Measurements from ENCODE around the gene TBCCD1.

The TBCCD1 gene

DNA sequence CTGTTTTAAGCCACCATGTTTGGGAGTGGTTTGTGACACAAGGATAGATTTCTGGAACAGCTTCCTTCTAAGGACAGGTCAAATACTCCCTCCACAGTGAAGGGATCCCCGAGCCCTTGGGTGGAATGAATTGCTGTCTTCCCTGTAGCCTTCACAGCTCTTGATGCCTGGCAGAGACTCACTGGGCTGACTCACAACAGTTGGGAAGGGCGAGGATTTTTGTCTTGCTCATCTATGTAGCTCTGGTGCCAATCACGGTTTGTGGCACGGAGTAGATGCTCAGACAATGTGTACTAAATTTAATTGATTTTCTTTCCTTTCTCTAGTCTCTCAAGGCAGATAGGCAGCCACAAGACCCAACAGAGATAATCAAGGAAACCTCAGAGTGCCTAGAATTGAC is 49.9 kb downstream of the TBCCD1 start:
- H4K20me1 ChIP-seq (ENCODE audit: insufficient read depth, low read length), result no peaks in the 10 kb centered on the region
- no peaks in the 10 kb centered on the region for H3K9me2 ChIP-seq (ENCODE audit: low read depth, low read length)
- H3K36me3 ChIP-seq (ENCODE audit: insufficient read depth, low read length), result no peaks in the 10 kb centered on the region
- H2AFZ ChIP-seq (ENCODE audit: low read length), result no peak overlapping the region
- no peaks in the 10 kb centered on the region for H3K27me3 ChIP-seq (ENCODE audit: insufficient read depth, low read length)
- no peaks in the 10 kb centered on the region for H3K79me2 ChIP-seq (ENCODE audit: insufficient read depth, low read length)
- no peaks in the 10 kb centered on the region for H3K9me3 ChIP-seq (ENCODE audit: low read length)
- H3K4me1 ChIP-seq (ENCODE audit: insufficient read depth, low read length, severe bottlenecking), result peaks cover 67% of the 10 kb centered on the region
- no peak overlapping the region for H3K27ac ChIP-seq (ENCODE audit: low read depth, low read length, poor library complexity, severe bottlenecking)
- no peak overlapping the region for H3K9ac ChIP-seq (ENCODE audit: low read length)
- H3F3A ChIP-seq (ENCODE audit: insufficient read depth, low read length), result 0 out of 2 replicates have a peak, but pooled peaks cover 4% of the 10 kb centered on the region
- no peak overlapping the region for H3K4me2 ChIP-seq (ENCODE audit: low read length)
- TF ChIP-seq EZH2 (IDR thresholded peaks at IDR 0.05; ENCODE audit: borderline replicate concordance, low read length), result no peak
- TF ChIP-seq, protein P1, sequence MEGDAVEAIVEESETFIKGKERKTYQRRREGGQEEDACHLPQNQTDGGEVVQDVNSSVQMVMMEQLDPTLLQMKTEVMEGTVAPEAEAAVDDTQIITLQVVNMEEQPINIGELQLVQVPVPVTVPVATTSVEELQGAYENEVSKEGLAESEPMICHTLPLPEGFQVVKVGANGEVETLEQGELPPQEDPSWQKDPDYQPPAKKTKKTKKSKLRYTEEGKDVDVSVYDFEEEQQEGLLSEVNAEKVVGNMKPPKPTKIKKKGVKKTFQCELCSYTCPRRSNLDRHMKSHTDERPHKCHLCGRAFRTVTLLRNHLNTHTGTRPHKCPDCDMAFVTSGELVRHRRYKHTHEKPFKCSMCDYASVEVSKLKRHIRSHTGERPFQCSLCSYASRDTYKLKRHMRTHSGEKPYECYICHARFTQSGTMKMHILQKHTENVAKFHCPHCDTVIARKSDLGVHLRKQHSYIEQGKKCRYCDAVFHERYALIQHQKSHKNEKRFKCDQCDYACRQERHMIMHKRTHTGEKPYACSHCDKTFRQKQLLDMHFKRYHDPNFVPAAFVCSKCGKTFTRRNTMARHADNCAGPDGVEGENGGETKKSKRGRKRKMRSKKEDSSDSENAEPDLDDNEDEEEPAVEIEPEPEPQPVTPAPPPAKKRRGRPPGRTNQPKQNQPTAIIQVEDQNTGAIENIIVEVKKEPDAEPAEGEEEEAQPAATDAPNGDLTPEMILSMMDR (IDR thresholded peaks at IDR 0.05; ENCODE audit: low read length), result no peak
- no peak overlapping the region for H3K4me3 ChIP-seq (ENCODE audit: low read depth, low read length, poor library complexity, severe bottlenecking)

- Histone ChIP-seq H3K4me2 (ENCODE audit: low read length) (no peak overlapping the region), H3K4me3 (ENCODE audit: low read depth, low read length, poor library complexity, severe bottlenecking) (no peak overlapping the region), H3K4me1 (ENCODE audit: insufficient read depth, low read length, severe bottlenecking) (peaks cover 62% of the 10 kb centered on the region), H3K9ac (ENCODE audit: low read length) (no peak overlapping the region), H3K9me2 (ENCODE audit: low read depth, low read length) (no peaks in the 10 kb centered on the region), H3K27me3 (ENCODE audit: insufficient read depth, low read length) (no peaks in the 10 kb centered on the region), H3K79me2 (ENCODE audit: insufficient read depth, low read length) (no peaks in the 10 kb centered on the region), H3K36me3 (ENCODE audit: insufficient read depth, low read length) (no peaks in the 10 kb centered on the region), H3F3A (ENCODE audit: insufficient read depth, low read length) (0 out of 2 replicates have a peak, but pooled peaks cover 4% of the 10 kb centered on the region), H3K9me3 (ENCODE audit: low read length) (no peaks in the 10 kb centered on the region), H3K27ac (ENCODE audit: low read depth, low read length, poor library complexity, severe bottlenecking) (no peak overlapping the region), H4K20me1 (ENCODE audit: insufficient read depth, low read length) (no peaks in the 10 kb centered on the region), H2AFZ (ENCODE audit: low read length) (no peak overlapping the region)
- TF ChIP-seq, protein P1 (IDR thresholded peaks at IDR 0.05; ENCODE audit: low read length), result no peak
- TF ChIP-seq EZH2 (IDR thresholded peaks at IDR 0.05; ENCODE audit: borderline replicate concordance, low read length), result no peak
These were observed 50.5 kb downstream of the TBCCD1 start for GRCh38 chr3:186516646-186517045.

- H3K4me2 ChIP-seq (ENCODE audit: low read length), result no peak overlapping the region; the same call in 1 of the 2 replicates
- no peak overlapping the region for H3K9ac ChIP-seq (ENCODE audit: low read length)
These were observed 52.0 kb downstream of the TBCCD1 start for GRCh38 chr3:186515125-186515524.

More at GRCh38 chr3:186515125-186515524, 52.0 kb downstream of the TBCCD1 start:
- Histone ChIP-seq H3K79me2 (ENCODE audit: insufficient read depth, low read length) (no peaks in the 10 kb centered on the region), H3F3A (ENCODE audit: insufficient read depth, low read length) (0 out of 2 replicates have a peak, but pooled peaks cover 4% of the 10 kb centered on the region), H3K9me3 (ENCODE audit: low read length) (no peaks in the 10 kb centered on the region), H3K4me1 (ENCODE audit: insufficient read depth, low read length, severe bottlenecking) (peaks cover 47% of the 10 kb centered on the region), H3K4me3 (ENCODE audit: low read depth, low read length, poor library complexity, severe bottlenecking) (no peak overlapping the region), H3K9me2 (ENCODE audit: low read depth, low read length) (no peaks in the 10 kb centered on the region), H3K27me3 (ENCODE audit: insufficient read depth, low read length) (no peaks in the 10 kb centered on the region), H3K36me3 (ENCODE audit: insufficient read depth, low read length) (no peaks in the 10 kb centered on the region), H2AFZ (ENCODE audit: low read length) (no peak overlapping the region), H4K20me1 (ENCODE audit: insufficient read depth, low read length) (no peaks in the 10 kb centered on the region), H3K27ac (ENCODE audit: low read depth, low read length, poor library complexity, severe bottlenecking) (peak overlapping the region; percentile 4)
- TF ChIP-seq, protein P1 (IDR thresholded peaks at IDR 0.05; ENCODE audit: low read length), result no peak
- no peak for TF ChIP-seq EZH2 (IDR thresholded peaks at IDR 0.05; ENCODE audit: borderline replicate concordance, low read length)

Measured in OCI-LY1 (cell line).